Hepatocyte (in vitro differentiated cells): ENCODE measurements around the gene CNTNAP2. TPM values are rescaled to one million over a fixed set of nuclear protein-coding genes. Genes with fewer than 3 reads are reported as not detected.

Experiments used
- DNase-seq: peaks from one replicate; pipeline ENCODE4 v3.0.0-alpha.2; 2016; ENCODE audit warnings: low spot score
- H2AFZ ChIP-seq: fragments of 200-600 bp; sonication (generic); 2 replicates; pipeline ENCODE4 v1.6.0; 2016; ENCODE audit warnings: antibody characterized with exemption, mild to moderate bottlenecking
- H3K27ac ChIP-seq: fragments of 200-600 bp; sonication (generic); 2 replicates; pipeline ENCODE4 v1.5.1; 2016; ENCODE audit warnings: mild to moderate bottlenecking
- H3K27me3 ChIP-seq: fragments of 200-600 bp; sonication (generic); 2 replicates; pipeline ENCODE4 v1.6.1; 2016
- H3K36me3 ChIP-seq: fragments of 200-600 bp; sonication (generic); replicated peaks from 2 replicates; pipeline ENCODE4 v1.5.1; 2016; ENCODE audit warnings: low read depth; ENCODE audit not compliant: insufficient read depth
- H3K4me1 ChIP-seq: fragments of 200-600 bp; sonication (generic); 2 replicates; pipeline ENCODE4 v1.5.1; 2016; ENCODE audit warnings: mild to moderate bottlenecking, moderate library complexity; ENCODE audit not compliant: insufficient read depth
- H3K4me2 ChIP-seq: fragments of 200-600 bp; sonication (generic); 2 replicates; pipeline ENCODE4 v1.6.0; 2016
- H3K4me3 ChIP-seq: fragments of 200-600 bp; sonication (generic); 2 replicates; pipeline ENCODE4 v1.5.1; 2016; ENCODE audit warnings: mild to moderate bottlenecking
- H3K79me2 ChIP-seq: fragments of 200-600 bp; sonication (generic); 2 replicates; pipeline ENCODE4 v1.6.0; 2017; ENCODE audit warnings: mild to moderate bottlenecking
- H3K9me2 ChIP-seq: fragments of 200-600 bp; sonication (generic); replicated peaks from 2 replicates; pipeline ENCODE4 v1.6.0; 2017; ENCODE audit warnings: mild to moderate bottlenecking; ENCODE audit not compliant: insufficient read depth
- H3K9me3 ChIP-seq: fragments of 200-600 bp; sonication (generic); 2 replicates; pipeline ENCODE4 v1.5.1; 2016; ENCODE audit warnings: low read depth, mild to moderate bottlenecking
- H4K20me1 ChIP-seq: fragments of 200-600 bp; sonication (generic); 2 replicates; pipeline ENCODE4 v1.6.0; 2016; ENCODE audit warnings: mild to moderate bottlenecking; ENCODE audit not compliant: insufficient read depth, poor library complexity, severe bottlenecking
- CTCF ChIP-seq: fragments of 200-600 bp; sonication (generic); IDR thresholded peaks from 2 replicates; pipeline ENCODE4 v1.5.1; 2016; ENCODE audit warnings: antibody characterized with exemption, mild to moderate bottlenecking; ENCODE audit not compliant: poor library complexity
- EZH2 ChIP-seq: fragments of 200-600 bp; sonication (generic); IDR thresholded peaks from 2 replicates; pipeline ENCODE4 v1.6.1; 2016; ENCODE audit warnings: antibody characterized with exemption, mild to moderate bottlenecking, borderline replicate concordance
- EZH2phosphoT487 ChIP-seq: fragments of 200-600 bp; sonication (generic); IDR thresholded peaks from one replicate; pipeline ENCODE4 v1.6.1; 2018; ENCODE audit warnings: antibody characterized with exemption, mild to moderate bottlenecking, low read depth, moderate library complexity; ENCODE audit not compliant: unreplicated experiment, severe bottlenecking
- WGBS: methylation state at CpG from one replicate; pipeline ENCODE4 v1.1.6; 2016; ENCODE audit warnings: low lambda C conversion rate; ENCODE audit errors: missing lambda C conversion rate; 5-methylcytosine and 5-hydroxymethylcytosine counted together
- polyA plus RNA-seq: library from polyadenylated mRNA; unstranded; fragments of >200 nt; fragmentation: Nextera tagmentation; extraction: Ambion mirVana; gene quantifications from 2 replicates; pipeline ENCODE4 v1.2.1, GENCODE V29; 2016
- total RNA-seq: library from RNA; depleted of rRNA; stranded (reverse); fragments of >200 nt; gene quantifications from 2 replicates; pipeline ENCODE4 v1.2.3, GENCODE V29; 2014

Gene CNTNAP2
- total and polyA plus RNA-seq, 2 experiments from 2014 or later = 7.5 to 14.7 TPM

GRCh38 chr7:147047696-147048095 is 931.1 kb downstream of the CNTNAP2 start:
- H3K9me2 ChIP-seq = no peaks in the 10 kb centered on the region
- TF ChIP-seq EZH2 = no peak
- TF ChIP-seq CTCF = no peak
- no peak for TF ChIP-seq EZH2phosphoT487
- H3K27ac ChIP-seq = no peak overlapping the region
- DNase-seq = no peak
- no peaks in the 10 kb centered on the region for H3K27me3 ChIP-seq
- H4K20me1 ChIP-seq = no peaks in the 10 kb centered on the region
- no peaks in the 10 kb centered on the region for H3K79me2 ChIP-seq
- H3K4me1 ChIP-seq = no peaks in the 10 kb centered on the region
- H3K4me3 ChIP-seq = no peak overlapping the region
- no peaks in the 10 kb centered on the region for H3K36me3 ChIP-seq
- WGBS = 79% methylated on average over 2 of the region's 2 CpGs
- H3K9me3 ChIP-seq = no peaks in the 10 kb centered on the region
- no peak overlapping the region for H3K4me2 ChIP-seq
- no peak overlapping the region for H2AFZ ChIP-seq

- no peaks in the 10 kb centered on the region for H3K9me2 ChIP-seq
- WGBS = 85% methylated on average over 5 of the region's 5 CpGs
- DNase-seq = no peak
- H3K27ac ChIP-seq = no peak overlapping the region
- H3K27me3 ChIP-seq = no peaks in the 10 kb centered on the region
- no peaks in the 10 kb centered on the region for H4K20me1 ChIP-seq
- H3K79me2 ChIP-seq = no peaks in the 10 kb centered on the region
- no peak for TF ChIP-seq CTCF
- TF ChIP-seq EZH2phosphoT487 = no peak
- no peak for TF ChIP-seq EZH2
- H3K36me3 ChIP-seq = no peaks in the 10 kb centered on the region
- no peak overlapping the region for H3K4me2 ChIP-seq
- H2AFZ ChIP-seq = no peak overlapping the region
- H3K4me3 ChIP-seq = no peak overlapping the region
- no peaks in the 10 kb centered on the region for H3K9me3 ChIP-seq
- H3K4me1 ChIP-seq = no peaks in the 10 kb centered on the region
These were observed 932.3 kb downstream of the CNTNAP2 start for GRCh38 chr7:147048864-147049263.

GRCh38 chr7:147052818-147053217 is 936.2 kb downstream of the CNTNAP2 start:
- H3K9me3 ChIP-seq = no peaks in the 10 kb centered on the region
- no peak overlapping the region for H2AFZ ChIP-seq
- no peak for DNase-seq
- no peak overlapping the region for H3K4me3 ChIP-seq
- H3K4me2 ChIP-seq = no peak overlapping the region
- H3K9me2 ChIP-seq = no peaks in the 10 kb centered on the region
- no peaks in the 10 kb centered on the region for H3K36me3 ChIP-seq
- H4K20me1 ChIP-seq = no peaks in the 10 kb centered on the region
- no peak for TF ChIP-seq EZH2
- TF ChIP-seq CTCF = no peak
- no peak for TF ChIP-seq EZH2phosphoT487
- H3K27ac ChIP-seq = no peak overlapping the region
- no peaks in the 10 kb centered on the region for H3K27me3 ChIP-seq
- H3K4me1 ChIP-seq = no peaks in the 10 kb centered on the region
- H3K79me2 ChIP-seq = no peaks in the 10 kb centered on the region

GRCh38 chr7:147053746-147054145 is 937.1 kb downstream of the CNTNAP2 start:
- H2AFZ ChIP-seq = no peak overlapping the region
- no peaks in the 10 kb centered on the region for H3K79me2 ChIP-seq
- no peaks in the 10 kb centered on the region for H4K20me1 ChIP-seq
- H3K4me2 ChIP-seq = no peak overlapping the region
- WGBS = 74% methylated on average over 5 of the region's 5 CpGs
- DNase-seq = no peak
- H3K9me2 ChIP-seq = no peaks in the 10 kb centered on the region
- no peaks in the 10 kb centered on the region for H3K27me3 ChIP-seq
- H3K27ac ChIP-seq = no peak overlapping the region
- H3K36me3 ChIP-seq = no peaks in the 10 kb centered on the region
- TF ChIP-seq CTCF = no peak
- H3K4me3 ChIP-seq = no peak overlapping the region
- no peaks in the 10 kb centered on the region for H3K9me3 ChIP-seq
- H3K4me1 ChIP-seq = no peaks in the 10 kb centered on the region
